ENCODE results near the gene SLC17A2. TPM values are rescaled to one million over a fixed set of nuclear protein-coding genes. Genes with fewer than 3 reads are reported as not detected.
A peak's percentile ranks its signal among the peaks of the same experiment; 100 is the strongest.

The SLC17A2 gene
- total RNA-seq, 1 donor from 2014 or later: not detected

DNA sequence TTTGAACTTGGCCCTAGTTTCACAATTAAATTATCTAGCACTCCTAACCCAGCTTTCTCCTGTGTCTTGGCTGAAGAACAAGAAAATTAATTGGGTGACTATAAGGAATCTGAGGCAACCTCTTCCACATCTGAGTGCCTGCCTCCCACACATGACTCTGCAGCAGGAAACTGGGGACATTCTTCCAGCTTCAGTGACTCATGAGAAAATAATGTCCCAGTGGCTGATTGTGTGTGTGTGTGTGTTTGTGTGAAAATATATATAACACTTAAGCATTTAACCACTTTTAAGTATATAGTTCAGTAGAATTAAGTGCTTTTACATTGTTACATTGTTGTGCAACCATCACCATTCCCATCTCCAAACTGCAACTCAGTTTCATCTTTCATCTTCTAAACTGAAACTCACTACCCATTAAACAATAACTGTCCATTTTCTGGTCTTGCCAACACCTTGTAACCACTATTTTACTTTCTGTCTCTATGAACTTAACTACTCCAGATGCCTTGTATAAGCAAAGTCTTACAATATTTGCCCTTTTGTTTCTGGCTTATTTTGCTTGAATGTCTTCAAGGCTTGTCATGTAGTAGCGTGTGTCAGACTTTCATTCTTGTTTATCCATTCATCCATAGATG lies 40.8 kb upstream of the SLC17A2 start:
- Mint-ChIP-seq H3K9me3 (no peaks in the 10 kb centered on the region), H3K27ac (peak overlapping the region; percentile 97), H3K4me3 (peak overlapping the region; percentile 27), H3K27me3 (no peaks in the 10 kb centered on the region), H3K4me1 (ENCODE audit: unreplicated experiment) (peaks cover 15% of the 10 kb centered on the region), H3K36me3 (peaks cover 26% of the 10 kb centered on the region)
- TF ChIP-seq, protein P1, sequence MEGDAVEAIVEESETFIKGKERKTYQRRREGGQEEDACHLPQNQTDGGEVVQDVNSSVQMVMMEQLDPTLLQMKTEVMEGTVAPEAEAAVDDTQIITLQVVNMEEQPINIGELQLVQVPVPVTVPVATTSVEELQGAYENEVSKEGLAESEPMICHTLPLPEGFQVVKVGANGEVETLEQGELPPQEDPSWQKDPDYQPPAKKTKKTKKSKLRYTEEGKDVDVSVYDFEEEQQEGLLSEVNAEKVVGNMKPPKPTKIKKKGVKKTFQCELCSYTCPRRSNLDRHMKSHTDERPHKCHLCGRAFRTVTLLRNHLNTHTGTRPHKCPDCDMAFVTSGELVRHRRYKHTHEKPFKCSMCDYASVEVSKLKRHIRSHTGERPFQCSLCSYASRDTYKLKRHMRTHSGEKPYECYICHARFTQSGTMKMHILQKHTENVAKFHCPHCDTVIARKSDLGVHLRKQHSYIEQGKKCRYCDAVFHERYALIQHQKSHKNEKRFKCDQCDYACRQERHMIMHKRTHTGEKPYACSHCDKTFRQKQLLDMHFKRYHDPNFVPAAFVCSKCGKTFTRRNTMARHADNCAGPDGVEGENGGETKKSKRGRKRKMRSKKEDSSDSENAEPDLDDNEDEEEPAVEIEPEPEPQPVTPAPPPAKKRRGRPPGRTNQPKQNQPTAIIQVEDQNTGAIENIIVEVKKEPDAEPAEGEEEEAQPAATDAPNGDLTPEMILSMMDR (conservative IDR thresholded peaks at IDR 0.05): no peak
- DNase-seq (ENCODE audit: extremely low spot score, unreplicated experiment): no peak

DNA sequence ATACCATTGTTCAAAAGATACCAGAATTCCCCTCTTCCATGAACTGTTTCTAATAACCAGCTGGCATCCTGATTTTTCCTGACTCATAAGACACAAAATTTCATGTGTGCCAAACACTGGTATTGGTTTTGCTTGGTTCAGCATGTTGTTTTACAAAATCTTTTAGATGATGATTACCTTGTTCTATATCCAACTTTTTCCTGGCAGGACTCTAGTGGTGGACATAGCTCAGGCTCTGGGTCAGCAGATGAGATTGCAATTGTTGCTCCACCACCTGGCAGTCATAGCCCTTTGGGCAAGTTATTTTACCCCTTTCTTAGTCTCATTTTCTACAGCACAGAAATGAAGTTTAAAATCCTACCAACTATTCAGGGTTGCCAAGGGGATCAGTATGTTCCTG lies 38.3 kb upstream of the SLC17A2 start:
- no peak overlapping the region for H3K4me3 Mint-ChIP-seq
- no peaks in the 10 kb centered on the region for H3K27me3 Mint-ChIP-seq
- no peak for DNase-seq (ENCODE audit: extremely low spot score, unreplicated experiment)
- no peaks in the 10 kb centered on the region for H3K9me3 Mint-ChIP-seq
- TF ChIP-seq, protein P1 (conservative IDR thresholded peaks at IDR 0.05): no peak
- H3K36me3 Mint-ChIP-seq: peaks cover 26% of the 10 kb centered on the region
- peaks cover 8% of the 10 kb centered on the region for H3K4me1 Mint-ChIP-seq (ENCODE audit: unreplicated experiment)
- H3K27ac Mint-ChIP-seq: no peak overlapping the region

DNA sequence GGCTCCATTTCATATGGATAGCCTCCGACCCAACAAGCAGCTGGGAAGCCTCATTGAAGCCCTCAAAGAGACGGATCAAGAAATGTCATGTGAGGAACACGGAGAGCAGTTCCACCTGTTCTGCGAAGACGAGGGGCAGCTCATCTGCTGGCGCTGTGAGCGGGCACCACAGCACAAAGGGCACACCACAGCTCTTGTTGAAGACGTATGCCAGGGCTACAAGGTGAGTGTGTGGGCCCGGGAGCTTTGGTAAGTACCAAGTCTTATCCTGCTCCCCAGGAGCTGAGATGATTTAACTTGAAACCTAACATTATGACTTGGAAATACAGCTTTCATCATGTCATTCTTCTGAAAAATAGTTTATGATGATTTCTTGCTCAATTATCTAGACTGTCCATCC lies 36.2 kb upstream of the SLC17A2 start:
- Mint-ChIP-seq H3K4me1 (ENCODE audit: unreplicated experiment) (peaks cover 18% of the 10 kb centered on the region), H3K9me3 (no peaks in the 10 kb centered on the region), H3K27me3 (no peaks in the 10 kb centered on the region), H3K36me3 (peaks cover 26% of the 10 kb centered on the region), H3K27ac (no peak overlapping the region), H3K4me3 (peak overlapping the region; percentile 65)
- TF ChIP-seq, protein P1 (conservative IDR thresholded peaks at IDR 0.05): no peak
- no peak for DNase-seq (ENCODE audit: extremely low spot score, unreplicated experiment)

DNA sequence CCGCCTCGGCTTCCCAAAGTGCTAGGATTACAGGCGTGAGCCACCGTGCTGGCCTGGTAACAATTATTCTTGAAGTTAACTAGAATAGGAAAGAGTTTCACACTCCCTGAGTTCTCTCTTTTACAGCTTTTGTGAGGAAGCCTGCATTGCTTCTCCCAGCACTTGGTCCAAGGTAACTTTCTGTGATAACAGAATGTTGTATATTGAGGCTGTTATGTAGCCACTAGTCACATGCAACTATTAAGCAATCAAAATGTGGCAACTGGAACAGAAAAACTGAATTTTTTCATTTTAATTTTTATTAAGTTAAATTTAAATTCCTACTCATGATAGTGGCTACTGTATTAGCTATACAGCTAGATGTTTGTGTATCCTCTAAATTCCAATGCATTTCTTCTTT lies 34.6 kb upstream of the SLC17A2 start:
- H3K27me3 Mint-ChIP-seq: no peaks in the 10 kb centered on the region
- H3K4me3 Mint-ChIP-seq: peak overlapping the region; percentile 71
- H3K9me3 Mint-ChIP-seq: peaks cover 12% of the 10 kb centered on the region
- H3K27ac Mint-ChIP-seq: no peak overlapping the region
- peaks cover 14% of the 10 kb centered on the region for H3K4me1 Mint-ChIP-seq (ENCODE audit: unreplicated experiment)
- peaks cover 22% of the 10 kb centered on the region for H3K36me3 Mint-ChIP-seq
- TF ChIP-seq, protein P1 (conservative IDR thresholded peaks at IDR 0.05): no peak
- DNase-seq (ENCODE audit: extremely low spot score, unreplicated experiment): no peak

DNA sequence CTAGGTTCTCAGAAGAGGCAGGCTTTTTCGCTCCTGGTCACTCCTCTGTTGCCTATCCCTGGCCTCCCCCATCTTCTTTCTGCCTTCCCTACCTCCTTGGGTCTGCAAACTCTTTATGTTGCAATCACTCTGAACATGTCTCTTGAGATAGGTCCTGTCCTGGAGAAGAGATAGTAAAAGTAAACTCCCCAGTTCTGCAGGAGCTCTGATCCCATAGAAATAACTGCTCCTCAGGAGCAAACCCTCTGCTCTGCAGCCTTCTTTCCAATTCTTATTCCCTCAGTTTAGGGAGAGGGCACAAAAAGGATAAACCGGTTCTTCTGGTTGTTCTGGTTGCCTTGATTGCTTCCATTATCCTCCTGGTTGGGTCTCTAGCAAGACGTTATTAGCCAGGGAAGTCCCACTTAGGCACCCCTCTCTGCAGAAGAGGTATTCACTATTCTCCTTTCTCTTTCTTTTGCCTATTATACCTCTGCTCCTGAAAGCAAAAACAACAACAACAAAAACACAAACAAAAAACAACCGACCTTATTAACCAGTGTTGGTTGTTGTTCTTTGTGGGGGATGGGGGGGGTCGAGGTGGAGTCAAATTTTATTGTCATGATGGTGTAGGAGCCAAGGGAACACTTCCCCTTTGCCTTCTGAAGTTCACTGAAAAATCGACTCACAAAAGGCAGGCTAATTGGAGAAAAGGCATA lies 33.1 kb upstream of the SLC17A2 start:
- Mint-ChIP-seq H3K4me3 (peak overlapping the region; percentile 99), H3K36me3 (peaks cover 13% of the 10 kb centered on the region), H3K27ac (peak overlapping the region; percentile 99), H3K9me3 (peaks cover 23% of the 10 kb centered on the region), H3K4me1 (ENCODE audit: unreplicated experiment) (peaks cover 14% of the 10 kb centered on the region), H3K27me3 (no peaks in the 10 kb centered on the region)
- TF ChIP-seq, protein P1 (conservative IDR thresholded peaks at IDR 0.05): no peak
- no peak for DNase-seq (ENCODE audit: extremely low spot score, unreplicated experiment)

Data from type B pancreatic cell (in vitro differentiated cells).